IMR-90 (cell line): ENCODE results near the gene FKBP10. TPM values are rescaled to one million over a fixed set of nuclear protein-coding genes. Genes with fewer than 3 reads are reported as not detected.

Source experiments
- ATAC-seq: fragments of 200-7000 bp; cut with Tn5 transposase; 2 replicates; pipeline ENCODE4 v1.9.1; 2020; ENCODE audit warnings: low read depth, mild to moderate bottlenecking, moderate library complexity
- BruUV-seq: library from RNA; stranded (reverse); fragments of 400-500 nt; replicated peaks from 2 replicates; lab custom pipeline; 2021; lab: Mats Ljungman, UMichigan
- CTCF ChIA-PET: fragments of 300-600 bp; formaldehyde crosslinking; extraction: SDS; loops from one replicate; lab custom pipeline; 2021; ENCODE audit warnings: antibody characterized with exemption; lab: Yijun Ruan, JAX
- POLR2A ChIA-PET: fragments of 300-600 bp; sonication (Branson Sonifier 250); formaldehyde crosslinking; loops from one replicate; lab custom pipeline; 2022; ENCODE audit warnings: antibody characterized with exemption; ENCODE audit not compliant: unreplicated experiment; lab: Charles Lee
- DNase-seq: peaks from one replicate; pipeline ENCODE4 v3.0.0; 2013
- H2AFZ ChIP-seq: replicated peaks from 2 replicates; pipeline ENCODE3; 2013; ENCODE audit warnings: low read length, mild to moderate bottlenecking; ENCODE audit not compliant: poor library complexity
- H2AK5ac ChIP-seq: 2 replicates; pipeline ENCODE4 v1.6.1; 2013; ENCODE audit warnings: low read depth, low read length, inconsistent platforms
- H2AK9ac ChIP-seq: replicated peaks from 2 replicates; pipeline ENCODE3; 2013; ENCODE audit warnings: mild to moderate bottlenecking, low read depth, low read length, moderate library complexity; ENCODE audit not compliant: poor library complexity
- H2BK120ac ChIP-seq: 2 replicates; pipeline ENCODE4 v1.6.1; 2013; ENCODE audit warnings: low read depth, low read length, inconsistent platforms
- H2BK15ac ChIP-seq: 3 replicates; pipeline ENCODE4 v1.6.1; 2013; ENCODE audit warnings: low read depth, low read length, inconsistent platforms
- H2BK20ac ChIP-seq: 2 replicates; pipeline ENCODE4 v1.6.1; 2013; ENCODE audit warnings: low read depth, mild to moderate bottlenecking, inconsistent platforms, low read length, moderate library complexity
- H2BK5ac ChIP-seq: 2 replicates; pipeline ENCODE4 v1.6.1; 2013; ENCODE audit warnings: mild to moderate bottlenecking, low read depth, low read length, inconsistent platforms; ENCODE audit not compliant: poor library complexity, severe bottlenecking
- H3K14ac ChIP-seq: replicated peaks from 2 replicates; pipeline ENCODE4 v1.6.1; 2013; ENCODE audit warnings: low read depth, low read length, inconsistent platforms
- H3K18ac ChIP-seq: 2 replicates; pipeline ENCODE4 v1.6.1; 2013; ENCODE audit warnings: low read depth, low read length, control low read depth
- H3K23ac ChIP-seq: 2 replicates; pipeline ENCODE4 v1.6.1; 2013; ENCODE audit warnings: low read depth, low read length, inconsistent platforms
- H3K27ac ChIP-seq: 2 replicates; pipeline ENCODE4 v1.5.1; 2013; ENCODE audit warnings: mild to moderate bottlenecking, control low read depth, low read length; ENCODE audit not compliant: insufficient read depth
- H3K27me3 ChIP-seq: 2 replicates; pipeline ENCODE4 v1.6.1; 2013; ENCODE audit warnings: low read length; ENCODE audit not compliant: control insufficient read depth, insufficient read depth
- H3K36me3 ChIP-seq: 2 replicates; pipeline ENCODE4 v1.6.1; 2013; ENCODE audit warnings: low read length, mixed read lengths; ENCODE audit not compliant: control insufficient read depth, insufficient read depth
- H3K4ac ChIP-seq: 2 replicates; pipeline ENCODE4 v1.6.1; 2013; ENCODE audit warnings: low read depth, low read length, inconsistent platforms
- H3K4me1 ChIP-seq: 2 replicates; pipeline ENCODE4 v1.6.1; 2013; ENCODE audit warnings: low read length, mixed read lengths; ENCODE audit not compliant: control insufficient read depth, insufficient read depth
- H3K4me2 ChIP-seq: 2 replicates; pipeline ENCODE4 v1.6.1; 2013; ENCODE audit warnings: low read depth, mild to moderate bottlenecking, control low read depth, low read length, moderate library complexity
- H3K4me3 ChIP-seq: 2 replicates; pipeline ENCODE4 v1.5.1; 2013; ENCODE audit warnings: low read depth, mild to moderate bottlenecking, control low read depth, low read length, moderate library complexity; ENCODE audit not compliant: insufficient read depth
- H3K56ac ChIP-seq: 2 replicates; pipeline ENCODE4 v1.6.1; 2013; ENCODE audit warnings: low read length, inconsistent platforms; ENCODE audit not compliant: insufficient read depth; ENCODE audit errors: extremely low read depth
- H3K79me1 ChIP-seq, 2 experiments: 2 replicates each; pipeline ENCODE4 v1.6.1; 2013; ENCODE audit warnings: low read length in 2 of 2, inconsistent platforms in 1 of 2, low read depth in 1 of 2
- H3K9ac ChIP-seq: 2 replicates; pipeline ENCODE4 v1.6.1; 2013; ENCODE audit warnings: low read depth, low read length, control low read depth
- H3K9me1 ChIP-seq: 2 replicates; pipeline ENCODE4 v1.6.1; 2013; ENCODE audit warnings: low read length, inconsistent platforms; ENCODE audit not compliant: insufficient read depth
- H3K9me3 ChIP-seq: 2 replicates; pipeline ENCODE4 v1.6.1; 2013; ENCODE audit warnings: low read length; ENCODE audit not compliant: control insufficient read depth, insufficient read depth
- H4K20me1 ChIP-seq: 2 replicates; pipeline ENCODE4 v1.6.1; 2013; ENCODE audit warnings: low read length, inconsistent platforms; ENCODE audit not compliant: insufficient read depth
- H4K5ac ChIP-seq: 2 replicates; pipeline ENCODE4 v1.6.1; 2013; ENCODE audit warnings: mild to moderate bottlenecking, low read depth, low read length, control low read depth
- H4K8ac ChIP-seq, 2 experiments: 2 replicates each; pipeline ENCODE4 v1.6.1; 2013; ENCODE audit warnings: low read depth in 2 of 2, low read length in 2 of 2, control low read depth in 1 of 2, inconsistent platforms in 1 of 2
- H4K91ac ChIP-seq: 2 replicates; pipeline ENCODE4 v1.6.1; 2013; ENCODE audit warnings: low read depth, low read length, inconsistent platforms; ENCODE audit not compliant: insufficient read depth
- MXI1 ChIP-seq: IDR thresholded peaks from 2 replicates; pipeline ENCODE4 v1.6.1; 2012; ENCODE audit warnings: low read depth, mild to moderate bottlenecking, low read length, moderate library complexity, borderline replicate concordance
- POLR2A ChIP-seq: IDR thresholded peaks from 2 replicates; pipeline ENCODE4 v1.6.1; 2012; ENCODE audit warnings: mild to moderate bottlenecking, low read depth, low read length
- WGBS, 2 experiments: methylation state at CpG; one replicate each; pipeline versions ENCODE4 v1.1.5 to v1.1.7; 2013; ENCODE audit warnings: missing lambda C conversion rate in 2 of 2; ENCODE audit not compliant: insufficient read length in 1 of 2; ENCODE audit errors: extremely low coverage in 2 of 2; 5-methylcytosine and 5-hydroxymethylcytosine counted together
- dilution Hi-C: fragments of 300-500 bp; cut with HindIII; formaldehyde crosslinking; loops from one replicate; pipeline ENCODE4 v1.14.3; 2018; ENCODE audit warnings: low sequenced_read_pairs; ENCODE audit not compliant: unreplicated experiment
- in situ Hi-C: fragments of 300-500 bp; cut with MboI; formaldehyde crosslinking; loops from 3 replicates; pipeline ENCODE4 v1.14.3; 2019; ENCODE audit warnings: low sequenced_read_pairs, inconsistent platforms, mixed read lengths
- intact Hi-C: fragments of 100-400 bp; cut with micrococcal nuclease; formaldehyde crosslinking; loops from 2 replicates; pipeline ENCODE4 v1.10.0; 2022
- polyA plus RNA-seq, 3 experiments: library from polyadenylated mRNA; depleted of rRNA; stranded (reverse); fragments of >200 nt; gene quantifications; 2 replicates each; pipeline ENCODE4 v1.2.3, GENCODE V29; 2012; ENCODE audit warnings: low replicate concordance in 1 of 3
- total RNA-seq: library from RNA; depleted of rRNA; stranded (reverse); fragments of >200 nt; gene quantifications from 2 replicates; pipeline ENCODE4 v1.2.3, GENCODE V29; 2012

Gene FKBP10
- total and polyA plus RNA-seq, 2 of the 4 experiments (the other 2 are of a cell fraction): 170 to 984 TPM

DNA sequence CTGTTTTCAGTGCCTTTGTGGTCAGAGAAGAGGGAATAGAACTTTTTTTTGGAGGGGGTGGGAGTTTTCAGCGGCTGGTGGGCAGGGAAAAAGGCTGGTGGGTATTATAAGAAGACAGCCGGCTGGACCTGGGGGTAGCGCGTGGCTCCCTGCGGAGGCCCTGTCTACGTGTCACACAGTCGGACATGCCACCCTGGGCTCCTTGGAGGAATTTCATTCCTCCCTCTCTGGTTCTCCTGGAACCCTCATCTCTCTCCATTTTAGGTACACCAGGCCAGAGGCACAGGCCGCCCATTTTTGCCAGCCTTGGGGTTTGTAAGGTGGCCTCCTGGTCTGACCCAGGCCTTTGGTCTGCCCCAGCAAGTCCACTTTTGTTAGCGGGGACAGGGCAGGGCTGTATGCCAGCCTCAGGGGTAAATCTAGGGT lies 908 bp downstream of the FKBP10 start:
- ChIA-PET CTCF (no interaction called here), POLR2A (no interaction called here)
- BruUV-seq: no TSS peak
- peak overlapping the region; percentile 100 for H3K14ac ChIP-seq
- peaks cover 23% of the 10 kb centered on the region for H3K4me1 ChIP-seq
- H2AK5ac ChIP-seq: peak overlapping the region; percentile 93
- 0 out of 2 replicates have a peak overlapping the region, but pooled peaks have one; percentile 69 for H2BK20ac ChIP-seq
- WGBS, 2 experiments: no CpG with 5 or more reads among the region's 9 CpGs
- intact Hi-C loops (loop anchor here (2.0 kb wide), 2 partner anchors 51 to 145 kb away; partner anchors contain the start of gene KLHL11), dilution Hi-C loops (no loop called here), in situ Hi-C loops (no loop called here)
- peak overlapping the region; percentile 92 to 94 for H4K8ac ChIP-seq
- peak overlapping the region; percentile 96 for H3K9ac ChIP-seq
- H3K56ac ChIP-seq: peak overlapping the region; percentile 96
- DNase-seq (no peak), ATAC-seq (no peak)
- peaks cover 17% of the 10 kb centered on the region for H3K36me3 ChIP-seq
- peak overlapping the region; percentile 95 for H4K91ac ChIP-seq
- H2BK5ac ChIP-seq: peak overlapping the region; percentile 94
- peak overlapping the region; percentile 87 for H3K18ac ChIP-seq
- H3K27me3 ChIP-seq: no peaks in the 10 kb centered on the region
- H3K9me1 ChIP-seq: peaks cover 30% of the 10 kb centered on the region
- H3K4me3 ChIP-seq: peak overlapping the region; percentile 88
- peak overlapping the region; percentile 94 for H2AFZ ChIP-seq
- H3K27ac ChIP-seq: peak overlapping the region; percentile 93
- H3K4me2 ChIP-seq: peak overlapping the region; percentile 94
- H3K23ac ChIP-seq: peak overlapping the region; percentile 95
- peaks cover 19 to 88% of the 10 kb centered on the region in 2 experiments for H3K79me1 ChIP-seq
- H3K4ac ChIP-seq: peak overlapping the region; percentile 100
- H4K5ac ChIP-seq: peak overlapping the region; percentile 92
- H2BK15ac ChIP-seq: peak overlapping the region; percentile 30; the same call in 2 of the 3 replicates
- H3K9me3 ChIP-seq: no peaks in the 10 kb centered on the region
- H4K20me1 ChIP-seq: peaks cover 53% of the 10 kb centered on the region
- peak overlapping the region; percentile 79 for H2BK120ac ChIP-seq
- peak overlapping the region; percentile 100 for H2AK9ac ChIP-seq
- TF ChIP-seq POLR2A (no peak), MXI1 (peak; percentile 36; the same call in 1 of the 2 replicates)
